Loucy (cell line): Measurements from ENCODE around the gene PAPOLB.

Experiments used
- EZH2phosphoT487 ChIP-seq: fragments of 200-600 bp; IDR thresholded peaks from 2 replicates; pipeline ENCODE4 v1.6.1; 2018; ENCODE audit warnings: antibody characterized with exemption, mild to moderate bottlenecking, moderate library complexity, borderline replicate concordance
- TF ChIP-seq, protein P1 (sequence below): fragments of 200-600 bp; sonication (generic); conservative IDR thresholded peaks from 2 replicates; pipeline ENCODE4 v1.5.1; 2014; ENCODE audit warnings: mild to moderate bottlenecking, antibody characterized with exemption, low read length

- TF ChIP-seq, protein P1, sequence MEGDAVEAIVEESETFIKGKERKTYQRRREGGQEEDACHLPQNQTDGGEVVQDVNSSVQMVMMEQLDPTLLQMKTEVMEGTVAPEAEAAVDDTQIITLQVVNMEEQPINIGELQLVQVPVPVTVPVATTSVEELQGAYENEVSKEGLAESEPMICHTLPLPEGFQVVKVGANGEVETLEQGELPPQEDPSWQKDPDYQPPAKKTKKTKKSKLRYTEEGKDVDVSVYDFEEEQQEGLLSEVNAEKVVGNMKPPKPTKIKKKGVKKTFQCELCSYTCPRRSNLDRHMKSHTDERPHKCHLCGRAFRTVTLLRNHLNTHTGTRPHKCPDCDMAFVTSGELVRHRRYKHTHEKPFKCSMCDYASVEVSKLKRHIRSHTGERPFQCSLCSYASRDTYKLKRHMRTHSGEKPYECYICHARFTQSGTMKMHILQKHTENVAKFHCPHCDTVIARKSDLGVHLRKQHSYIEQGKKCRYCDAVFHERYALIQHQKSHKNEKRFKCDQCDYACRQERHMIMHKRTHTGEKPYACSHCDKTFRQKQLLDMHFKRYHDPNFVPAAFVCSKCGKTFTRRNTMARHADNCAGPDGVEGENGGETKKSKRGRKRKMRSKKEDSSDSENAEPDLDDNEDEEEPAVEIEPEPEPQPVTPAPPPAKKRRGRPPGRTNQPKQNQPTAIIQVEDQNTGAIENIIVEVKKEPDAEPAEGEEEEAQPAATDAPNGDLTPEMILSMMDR = no peak
- no peak for TF ChIP-seq EZH2phosphoT487
Observed at GRCh38 chr7:4895766-4896165, 33.9 kb upstream of the PAPOLB start.
